Astrocyte of the spinal cord (primary cell): Measurements from ENCODE around the gene SAMD4A.

Experiments used
- DNase-seq: peaks from one replicate; pipeline ENCODE4 v3.0.0; 2011; ENCODE audit warnings: low read depth, low spot score
- H3K4me3 ChIP-seq: 2 replicates; pipeline ENCODE4 v1.5.1; 2011; ENCODE audit warnings: low read depth, mild to moderate bottlenecking, low read length, moderate library complexity
- in situ Hi-C: cut with HindIII; loops from 2 replicates; pipeline ENCODE4 v1.10.0; 2017; ENCODE audit warnings: low sequenced_read_pairs
- TF ChIP-seq, protein P1 (sequence below): IDR thresholded peaks from 2 replicates; pipeline ENCODE4 v1.5.1; 2012; ENCODE audit warnings: low read depth, mild to moderate bottlenecking, low read length, inconsistent platforms

SAMD4A gene

DNA sequence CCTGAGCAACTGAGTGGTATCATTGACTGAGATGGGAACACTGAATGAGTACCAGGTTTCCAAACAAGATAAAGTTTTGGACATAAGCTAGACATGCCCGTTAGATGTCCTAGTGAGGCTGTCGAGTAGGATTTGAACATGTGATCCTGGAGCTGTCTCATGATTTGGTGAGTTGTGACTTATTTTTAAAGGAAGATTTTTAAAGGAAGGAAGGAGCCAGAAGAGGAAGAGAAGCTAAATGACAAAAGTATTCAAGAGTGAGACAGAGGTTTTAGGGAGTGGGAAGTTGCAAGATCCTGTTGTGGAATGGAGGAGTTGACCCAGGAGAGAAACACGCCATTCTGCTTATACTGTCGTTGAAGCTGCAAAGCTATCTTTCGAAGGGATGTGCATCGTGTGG is 82.1 kb downstream of the SAMD4A start:
- TF ChIP-seq, protein P1, sequence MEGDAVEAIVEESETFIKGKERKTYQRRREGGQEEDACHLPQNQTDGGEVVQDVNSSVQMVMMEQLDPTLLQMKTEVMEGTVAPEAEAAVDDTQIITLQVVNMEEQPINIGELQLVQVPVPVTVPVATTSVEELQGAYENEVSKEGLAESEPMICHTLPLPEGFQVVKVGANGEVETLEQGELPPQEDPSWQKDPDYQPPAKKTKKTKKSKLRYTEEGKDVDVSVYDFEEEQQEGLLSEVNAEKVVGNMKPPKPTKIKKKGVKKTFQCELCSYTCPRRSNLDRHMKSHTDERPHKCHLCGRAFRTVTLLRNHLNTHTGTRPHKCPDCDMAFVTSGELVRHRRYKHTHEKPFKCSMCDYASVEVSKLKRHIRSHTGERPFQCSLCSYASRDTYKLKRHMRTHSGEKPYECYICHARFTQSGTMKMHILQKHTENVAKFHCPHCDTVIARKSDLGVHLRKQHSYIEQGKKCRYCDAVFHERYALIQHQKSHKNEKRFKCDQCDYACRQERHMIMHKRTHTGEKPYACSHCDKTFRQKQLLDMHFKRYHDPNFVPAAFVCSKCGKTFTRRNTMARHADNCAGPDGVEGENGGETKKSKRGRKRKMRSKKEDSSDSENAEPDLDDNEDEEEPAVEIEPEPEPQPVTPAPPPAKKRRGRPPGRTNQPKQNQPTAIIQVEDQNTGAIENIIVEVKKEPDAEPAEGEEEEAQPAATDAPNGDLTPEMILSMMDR: no peak
- in situ Hi-C loops: no loop called here
- no peak overlapping the region for H3K4me3 ChIP-seq
- DNase-seq: no peak

DNA sequence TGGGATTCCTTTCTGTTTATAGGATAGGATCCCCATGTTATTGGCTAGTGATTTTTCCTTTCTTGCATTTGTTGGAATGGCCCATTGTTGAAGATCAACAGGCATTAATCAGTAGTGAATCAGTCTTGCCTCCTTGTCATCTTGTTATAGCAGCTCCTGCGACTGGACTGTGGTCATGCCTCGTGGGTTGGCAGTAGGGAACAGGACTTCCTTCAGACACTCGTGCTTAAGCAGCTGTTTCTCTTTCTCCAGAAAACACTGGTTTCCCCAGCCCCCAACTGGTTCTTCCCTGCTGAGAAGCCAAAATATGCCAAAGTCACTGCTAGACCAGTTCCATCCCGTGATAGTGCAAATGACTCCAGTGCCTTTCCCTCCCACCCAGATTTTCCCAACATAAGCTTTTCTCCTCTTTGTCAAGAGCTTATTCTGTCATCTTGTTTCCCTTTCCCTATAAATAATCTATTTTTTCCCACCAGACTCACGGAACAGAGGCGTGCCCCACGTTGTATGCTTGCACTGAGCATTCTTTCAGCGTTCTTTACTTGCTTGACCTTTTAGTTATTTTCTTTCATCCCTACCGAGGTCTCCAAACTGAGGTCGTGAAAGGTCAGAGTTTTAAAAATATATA is 83.5 kb downstream of the SAMD4A start:
- TF ChIP-seq, protein P1: no peak
- in situ Hi-C loops: no loop called here
- no peak overlapping the region for H3K4me3 ChIP-seq
- DNase-seq: peak; percentile 77

DNA sequence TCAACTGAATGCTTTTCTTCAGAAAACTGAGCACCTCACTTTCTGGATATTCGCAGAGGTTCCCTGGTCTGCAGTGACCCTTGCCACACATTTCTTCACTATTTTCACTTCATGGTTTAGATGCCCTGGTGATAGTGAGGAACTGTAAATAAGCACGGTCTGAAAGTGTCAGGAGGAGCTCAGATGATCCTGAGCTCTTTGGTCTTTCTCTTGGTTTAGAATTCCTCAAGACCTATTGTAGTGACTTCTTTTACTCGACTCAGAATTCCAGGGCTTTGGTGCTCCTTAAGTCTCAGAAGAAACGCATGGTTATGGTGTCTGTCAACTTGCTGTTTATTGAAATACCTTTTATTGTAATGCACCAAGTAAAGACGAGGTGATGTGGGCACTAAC is 84.0 kb downstream of the SAMD4A start:
- H3K4me3 ChIP-seq: no peak overlapping the region
- in situ Hi-C loops: no loop called here
- TF ChIP-seq, protein P1: no peak
- DNase-seq: no peak

DNA sequence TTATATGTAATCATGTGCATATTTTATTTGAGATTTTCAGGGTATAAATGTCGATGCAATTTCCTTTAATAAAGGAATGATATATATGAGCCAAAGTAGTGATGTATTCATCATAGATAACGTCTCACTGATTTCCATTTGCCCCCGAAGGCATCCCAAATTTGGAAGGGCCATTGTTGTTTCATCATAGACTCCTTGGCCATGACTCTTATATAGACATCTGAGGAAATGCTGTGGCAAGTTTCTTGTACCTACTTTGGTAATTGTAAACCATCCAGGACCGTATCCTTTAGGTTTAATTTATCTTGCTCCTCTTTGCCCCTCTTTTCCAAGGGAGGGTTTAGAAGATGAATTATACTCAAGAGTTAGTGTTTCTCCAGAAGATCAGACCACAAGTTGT is 84.7 kb downstream of the SAMD4A start:
- no peak overlapping the region for H3K4me3 ChIP-seq
- in situ Hi-C loops: no loop called here
- TF ChIP-seq, protein P1: no peak
- DNase-seq: no peak

DNA sequence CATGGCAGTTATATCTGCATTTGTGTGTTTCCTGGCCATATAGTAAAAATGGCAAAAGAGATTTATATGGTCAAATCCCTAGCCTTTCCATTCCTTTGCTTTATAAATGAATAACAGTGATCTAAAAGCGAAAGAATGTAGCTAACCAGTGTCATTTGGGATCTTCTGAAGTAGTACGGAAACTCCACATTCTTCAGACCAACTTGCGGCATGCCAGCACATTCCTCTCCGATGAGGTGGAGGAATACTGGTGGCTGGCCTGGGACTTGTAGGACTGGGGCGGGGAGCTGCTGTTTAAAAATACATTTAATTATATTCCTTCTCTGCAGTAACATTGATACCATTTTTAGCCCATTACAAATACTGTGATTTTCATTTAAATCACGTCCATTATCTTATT is 85.3 kb downstream of the SAMD4A start:
- TF ChIP-seq, protein P1: no peak
- DNase-seq: peak; percentile 99
- peak overlapping the region; percentile 10 for H3K4me3 ChIP-seq
- in situ Hi-C loops: no loop called here

DNA sequence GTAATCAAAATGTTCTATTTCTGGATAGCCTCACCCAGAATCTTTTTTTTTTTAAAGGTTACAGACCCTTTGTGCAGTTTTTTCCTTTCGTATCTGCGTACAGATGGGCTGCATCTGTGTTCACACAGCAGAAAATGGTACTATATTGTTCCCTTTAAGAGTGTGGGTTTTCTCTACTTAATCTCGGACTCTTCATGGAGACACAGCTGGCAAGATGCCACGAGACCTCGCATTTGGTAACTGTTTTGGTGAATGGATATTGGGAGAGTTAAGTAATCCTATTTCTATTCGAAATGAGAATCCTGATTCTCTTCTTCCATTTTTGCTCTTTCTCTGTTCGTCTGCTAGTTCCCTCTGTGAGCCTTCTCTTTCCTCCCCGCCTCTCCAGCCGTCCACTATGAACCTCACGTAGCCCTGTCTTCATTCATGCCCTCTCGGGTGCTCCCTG is 85.7 kb downstream of the SAMD4A start:
- TF ChIP-seq, protein P1: no peak
- peak overlapping the region; percentile 10 for H3K4me3 ChIP-seq
- DNase-seq: no peak

More for the DNA sequence above, 85.7 kb downstream of the SAMD4A start:
- in situ Hi-C loops: no loop called here
